HepG2 (cell line): Measurements from ENCODE around the gene ATP10A. TPM values are rescaled to one million over a fixed set of nuclear protein-coding genes. Genes with fewer than 3 reads are reported as not detected.

ENCODE experiments used
- ATAC-seq: fragments of 200-7000 bp; cut with Tn5 transposase; 3 replicates; pipeline ENCODE4 v1.9.1; 2020; ENCODE audit warnings: mild to moderate bottlenecking, moderate library complexity
- BruUV-seq: library from RNA; stranded (reverse); fragments of 400-500 nt; replicated peaks from 2 replicates; lab custom pipeline; 2021; lab: Mats Ljungman, UMichigan
- CTCF ChIA-PET: fragments of 300-600 bp; formaldehyde crosslinking; extraction: SDS; loops from one replicate; lab custom pipeline; 2021; ENCODE audit warnings: low total read pairs, inconsistent platforms, low intra/inter-chr PET ratio; lab: Yijun Ruan, JAX
- POLR2A ChIA-PET: fragments of 350-600 bp; sonication (Branson Sonifier 250); formaldehyde crosslinking; loops from one replicate; lab custom pipeline; 2020; ENCODE audit warnings: antibody characterized with exemption, inconsistent platforms; lab: Yijun Ruan, JAX
- DNase-seq: peaks from one replicate; pipeline ENCODE4 v3.0.0-alpha.2; 2015; ENCODE audit warnings: low spot score
- FAIRE-seq: peaks from 3 replicates; lab custom pipeline; 2011; peaks lifted over from hg19 to GRCh38; lab: Jason Lieb, UNC
- H2AFZ ChIP-seq: one replicate; pipeline ENCODE4 v1.6.1; 2011; ENCODE audit warnings: low read length, inconsistent platforms
- H3K27ac ChIP-seq: fragments of 300-600 bp; 3 replicates; pipeline ENCODE4 v1.8.0; 2011; ENCODE audit warnings: mixed run types, mild to moderate bottlenecking, mixed read lengths, low read length, inconsistent platforms; ENCODE audit not compliant: insufficient read depth; ENCODE audit errors: extremely low read length
- H3K27me3 ChIP-seq, 2 experiments: fragments of 200-600 bp in 1 of 2; 2 replicates in 1 of 2; 3 replicates in 1 of 2; pipeline versions ENCODE4 v1.6.0 to v1.8.0; 2011; ENCODE audit warnings: low read length in 2 of 2, mild to moderate bottlenecking in 2 of 2, moderate library complexity in 2 of 2, inconsistent platforms in 1 of 2; ENCODE audit not compliant: insufficient read depth in 2 of 2, control insufficient read depth in 1 of 2
- H3K36me3 ChIP-seq, 2 experiments: fragments of 200-600 bp in 1 of 2; replicated peaks in 1 of 2; 2 replicates in 1 of 2; 3 replicates in 1 of 2; pipeline versions ENCODE4 v1.5.1 to v1.8.0; 2011; ENCODE audit warnings: low read length in 2 of 2, inconsistent platforms in 1 of 2; ENCODE audit not compliant: insufficient read depth in 2 of 2, control insufficient read depth in 1 of 2
- H3K4me1 ChIP-seq: 2 replicates; pipeline ENCODE4 v1.5.1; 2012; ENCODE audit warnings: low read length, inconsistent platforms; ENCODE audit not compliant: insufficient read depth
- H3K4me2 ChIP-seq: 2 replicates; pipeline ENCODE4 v1.6.0; 2011; ENCODE audit warnings: low read depth, low read length, inconsistent platforms
- H3K4me3 ChIP-seq, 3 experiments: fragments of 200-600 bp in 1 of 3; sonication (generic), shearing (Covaris generic) in 1 of 3; replicated peaks in 1 of 3; 2 replicates each; pipeline ENCODE4 v1.5.1; 2011 to 2016; ENCODE audit warnings: low read length in 3 of 3, inconsistent platforms in 2 of 3, low read depth in 2 of 3, mild to moderate bottlenecking in 2 of 3, control low read depth in 1 of 3, mixed read lengths in 1 of 3; ENCODE audit not compliant: insufficient read depth in 1 of 3
- H3K79me2 ChIP-seq: one replicate; pipeline ENCODE4 v1.6.1; 2011; ENCODE audit warnings: low read length, inconsistent platforms; ENCODE audit not compliant: insufficient read depth
- H3K9ac ChIP-seq: 2 replicates; pipeline ENCODE4 v1.6.0; 2011; ENCODE audit warnings: mild to moderate bottlenecking, low read depth, low read length, inconsistent platforms; ENCODE audit not compliant: insufficient read depth
- H3K9me3 ChIP-seq: 2 replicates; pipeline ENCODE4 v1.5.1; 2012; ENCODE audit warnings: mild to moderate bottlenecking, low read length
- H4K20me1 ChIP-seq: 2 replicates; pipeline ENCODE4 v1.6.0; 2011; ENCODE audit warnings: inconsistent platforms, mild to moderate bottlenecking, low read length, moderate library complexity; ENCODE audit not compliant: insufficient read depth
- RXRB ChIP-seq: IDR thresholded peaks from 2 replicates; pipeline ENCODE4 v1.6.1; 2016; ENCODE audit warnings: borderline replicate concordance, missing genetic modification reagents, missing compliant biosample characterization
- TBX3 ChIP-seq: fragments of 450-650 bp; IDR thresholded peaks from 2 replicates; pipeline ENCODE4 v1.6.1; 2017; ENCODE audit warnings: antibody characterized with exemption, mild to moderate bottlenecking, inconsistent platforms, borderline replicate concordance
- ZMAT3 ChIP-seq: sonication (generic); formaldehyde crosslinking; conservative IDR thresholded peaks from 2 replicates; pipeline ENCODE4 v1.7.0; 2021; ENCODE audit warnings: missing genetic modification reagents
- ZNF317 ChIP-seq: sonication (generic); formaldehyde crosslinking; IDR thresholded peaks from 2 replicates; pipeline ENCODE4 v1.5.0; 2020; ENCODE audit warnings: mild to moderate bottlenecking, missing genetic modification reagents
- ZNF335 ChIP-seq: sonication (generic); formaldehyde crosslinking; IDR thresholded peaks from 2 replicates; pipeline ENCODE4 v1.4.0; 2020; ENCODE audit warnings: missing genetic modification reagents
- WGBS: methylation state at CpG from one replicate; pipeline ENCODE4 v1.1.6; 2017; ENCODE audit warnings: low lambda C conversion rate; 5-methylcytosine and 5-hydroxymethylcytosine counted together
- in situ Hi-C: cut with HindIII; loops from 2 replicates; pipeline ENCODE4 v1.10.0; 2017; ENCODE audit warnings: low pct_unique_long_range_greater_than_20kb; ENCODE audit not compliant: extremely low pct_ligation_motif_present
- intact Hi-C: fragments of 100-400 bp; cut with micrococcal nuclease; formaldehyde crosslinking; loops from one replicate; pipeline ENCODE4 v1.10.0; 2022; ENCODE audit not compliant: unreplicated experiment
- polyA plus RNA-seq, 8 experiments: library from polyadenylated mRNA; depleted of rRNA in 3 of 8; stranded (reverse) in 7 of 8; unstranded in 1 of 8; fragments of >200 nt; fragmentation: Illumina TruSeq in 4 of 8; extraction: Trizol in 4 of 8; gene quantifications; 2 replicates each; pipeline versions ENCODE4 v1.2.1 to v1.2.3, GENCODE V29; 2011 to 2016; ENCODE audit warnings: low read depth in 4 of 8, missing spikeins in 1 of 8, mixed read lengths in 1 of 8; ENCODE audit not compliant: insufficient read depth in 1 of 8
- total RNA-seq, 5 experiments: library from RNA; depleted of rRNA; stranded (reverse); fragments of >200 nt; fragmentation: Illumina TruSeq; extraction: Trizol; gene quantifications; 2 replicates each; pipeline ENCODE4 v1.2.3, GENCODE V29; 2016; ENCODE audit warnings: low read depth in 1 of 5
- TF ChIP-seq, protein P1 (sequence below), 2 experiments: fragments of 450-650 bp in 1 of 2; sonication (generic) in 1 of 2; formaldehyde crosslinking; IDR thresholded peaks; 2 replicates each; pipeline versions ENCODE4 v1.5.0 to v1.8.0; 2020 to 2022; ENCODE audit warnings: mild to moderate bottlenecking in 1 of 2, missing genetic modification reagents in 1 of 2
- TF ChIP-seq, protein P2 (sequence below): sonication (generic); formaldehyde crosslinking; conservative IDR thresholded peaks from 2 replicates; pipeline ENCODE4 v1.5.0; 2020; ENCODE audit warnings: missing genetic modification reagents

ATP10A gene
- total and polyA plus RNA-seq, 2 of the 13 experiments (the other 11 are each of a cell fraction or from before 2014, with no cell fraction given) = 0.58 to 4.2 TPM

DNA sequence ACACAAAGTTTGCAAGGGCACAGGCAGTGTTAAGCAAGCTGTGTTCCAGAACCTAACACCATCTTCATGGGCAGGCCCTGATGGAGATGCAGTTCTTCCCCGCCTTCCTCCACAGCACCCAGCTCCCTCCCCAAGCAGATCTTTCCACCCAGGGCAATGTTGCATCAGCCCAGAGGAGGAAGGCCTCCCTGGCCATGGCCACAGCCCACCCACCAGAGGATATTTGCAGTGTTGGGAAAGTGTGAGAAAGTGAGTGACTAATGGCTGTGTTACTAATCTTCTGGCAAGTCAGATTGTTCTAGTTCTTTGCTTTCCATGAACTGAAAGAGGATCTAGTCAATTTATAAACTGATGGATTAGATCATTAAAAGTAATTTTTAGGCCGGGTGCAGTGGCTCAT lies 42.0 kb upstream of the ATP10A start:
- ChIA-PET POLR2A (no interaction called here), CTCF (no interaction called here)
- Histone ChIP-seq H3K9ac (no peak overlapping the region), H3K4me2 (no peak overlapping the region), H3K27ac (no peak overlapping the region), H3K4me1 (no peaks in the 10 kb centered on the region), H3K9me3 (no peaks in the 10 kb centered on the region), H3K79me2 (no peaks in the 10 kb centered on the region), H2AFZ (no peak overlapping the region)
- 64% methylated on average over 2 of the region's 2 CpGs for WGBS
- ATAC-seq = no peak
- intact Hi-C loops (no loop called here), in situ Hi-C loops (no loop called here)
- no TSS peak for BruUV-seq
- no peak for TF ChIP-seq ZMAT3
- TF ChIP-seq, protein P1, sequence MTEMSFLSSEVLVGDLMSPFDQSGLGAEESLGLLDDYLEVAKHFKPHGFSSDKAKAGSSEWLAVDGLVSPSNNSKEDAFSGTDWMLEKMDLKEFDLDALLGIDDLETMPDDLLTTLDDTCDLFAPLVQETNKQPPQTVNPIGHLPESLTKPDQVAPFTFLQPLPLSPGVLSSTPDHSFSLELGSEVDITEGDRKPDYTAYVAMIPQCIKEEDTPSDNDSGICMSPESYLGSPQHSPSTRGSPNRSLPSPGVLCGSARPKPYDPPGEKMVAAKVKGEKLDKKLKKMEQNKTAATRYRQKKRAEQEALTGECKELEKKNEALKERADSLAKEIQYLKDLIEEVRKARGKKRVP (CRISPR knock-in tag; IDR thresholded peaks at IDR 0.05) = 0 out of 4 replicates have a peak, but pooled peaks of 1 of the 2 experiments have one; percentile 19
- TF ChIP-seq, protein P2, sequence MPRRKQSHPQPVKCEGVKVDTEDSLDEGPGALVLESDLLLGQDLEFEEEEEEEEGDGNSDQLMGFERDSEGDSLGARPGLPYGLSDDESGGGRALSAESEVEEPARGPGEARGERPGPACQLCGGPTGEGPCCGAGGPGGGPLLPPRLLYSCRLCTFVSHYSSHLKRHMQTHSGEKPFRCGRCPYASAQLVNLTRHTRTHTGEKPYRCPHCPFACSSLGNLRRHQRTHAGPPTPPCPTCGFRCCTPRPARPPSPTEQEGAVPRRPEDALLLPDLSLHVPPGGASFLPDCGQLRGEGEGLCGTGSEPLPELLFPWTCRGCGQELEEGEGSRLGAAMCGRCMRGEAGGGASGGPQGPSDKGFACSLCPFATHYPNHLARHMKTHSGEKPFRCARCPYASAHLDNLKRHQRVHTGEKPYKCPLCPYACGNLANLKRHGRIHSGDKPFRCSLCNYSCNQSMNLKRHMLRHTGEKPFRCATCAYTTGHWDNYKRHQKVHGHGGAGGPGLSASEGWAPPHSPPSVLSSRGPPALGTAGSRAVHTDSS (CRISPR knock-in tag) = no peak
- TF ChIP-seq, all 625 proteins: peak for 1
- Histone ChIP-seq H3K36me3 (no peaks in the 10 kb centered on the region), H3K4me3 (no peak overlapping the region), H4K20me1 (no peaks in the 10 kb centered on the region), H3K27me3 (no peaks in the 10 kb centered on the region)
- DNase-seq = no peak
- FAIRE-seq = no peak

DNA sequence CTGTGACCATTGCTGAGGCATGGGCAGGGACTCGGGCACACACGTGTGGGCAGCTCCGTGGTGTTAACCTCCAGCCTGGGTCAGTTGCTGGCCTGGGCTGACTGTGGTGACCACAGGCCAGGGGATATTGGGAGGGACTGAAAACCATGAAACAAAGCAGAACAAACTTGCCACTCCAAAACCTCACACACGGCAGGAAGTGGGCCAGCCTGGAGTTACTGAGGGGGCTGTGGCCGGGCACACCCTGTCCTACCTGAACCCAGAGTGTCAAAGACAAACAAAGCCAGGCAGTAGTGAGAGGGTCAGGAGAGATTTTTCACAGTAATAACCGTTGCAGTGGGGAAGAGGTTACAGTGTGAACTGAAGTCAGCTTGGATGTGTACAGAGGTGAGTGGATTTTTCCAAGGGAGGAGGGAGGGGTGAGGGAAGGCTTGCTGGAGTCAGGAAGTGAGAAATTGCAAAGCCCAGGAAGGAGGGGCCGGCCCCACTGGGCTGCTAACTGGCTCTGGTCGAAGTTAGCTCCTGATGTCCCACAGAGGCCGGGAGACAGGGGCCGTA lies 40.0 kb upstream of the ATP10A start:
- H3K9me3 ChIP-seq = no peaks in the 10 kb centered on the region
- in situ Hi-C loops = no loop called here
- H3K9ac ChIP-seq = no peak overlapping the region
- no peaks in the 10 kb centered on the region for H4K20me1 ChIP-seq
- FAIRE-seq = no peak
- no peak for DNase-seq
- no peak overlapping the region for H3K27ac ChIP-seq
- WGBS = 33% methylated on average over 9 of the region's 10 CpGs
- H3K79me2 ChIP-seq = no peaks in the 10 kb centered on the region
- ATAC-seq = peak; percentile 51; the same call in 2 of the 3 replicates
- POLR2A ChIA-PET = no interaction called here
- TF ChIP-seq TBX3 = no peak
- no peak for TF ChIP-seq ZNF317 (CRISPR knock-in tag)
- peak; percentile 23; the same call in 1 of the 2 replicates for TF ChIP-seq RXRB (CRISPR knock-in tag)
- no peak for TF ChIP-seq ZNF335 (CRISPR knock-in tag)
- BruUV-seq = no TSS peak
- H3K4me1 ChIP-seq = no peaks in the 10 kb centered on the region
- no peak overlapping the region for H3K4me3 ChIP-seq
- intact Hi-C loops = no loop called here
- no peak overlapping the region for H3K4me2 ChIP-seq
- no peaks in the 10 kb centered on the region for H3K36me3 ChIP-seq
- CTCF ChIA-PET = no interaction called here
- no peaks in the 10 kb centered on the region for H3K27me3 ChIP-seq
- no peak overlapping the region for H2AFZ ChIP-seq
